GM21360 (cell line): ENCODE measurements around the gene CRACR2A.

Experiments used
- ATAC-seq: cut with Tn5 transposase; IDR thresholded peaks from one replicate; pipeline ENCODE4 v1.9.1; 2021; ENCODE audit warnings: mild to moderate bottlenecking, moderate library complexity; ENCODE audit not compliant: unreplicated experiment

The CRACR2A gene

DNA sequence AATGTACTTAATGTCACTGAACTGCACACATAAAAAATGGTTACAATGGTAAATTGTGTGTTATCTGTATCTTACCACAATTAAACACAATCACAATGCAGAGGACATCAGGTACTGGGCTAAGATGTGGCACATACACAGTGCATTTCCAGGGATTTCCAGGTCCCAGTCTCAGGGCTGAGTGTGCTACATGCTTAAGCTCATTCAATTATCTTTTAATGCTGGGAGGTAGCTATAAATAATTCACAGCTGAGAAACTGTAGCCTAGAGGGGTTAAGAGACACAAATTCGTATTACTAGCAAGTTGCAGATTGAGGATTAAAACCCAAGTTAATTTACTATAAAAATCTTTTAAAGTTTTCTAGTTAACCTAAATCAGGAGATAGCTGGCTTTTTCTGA lies 67.1 kb downstream of the CRACR2A start:
- no peak for ATAC-seq

DNA sequence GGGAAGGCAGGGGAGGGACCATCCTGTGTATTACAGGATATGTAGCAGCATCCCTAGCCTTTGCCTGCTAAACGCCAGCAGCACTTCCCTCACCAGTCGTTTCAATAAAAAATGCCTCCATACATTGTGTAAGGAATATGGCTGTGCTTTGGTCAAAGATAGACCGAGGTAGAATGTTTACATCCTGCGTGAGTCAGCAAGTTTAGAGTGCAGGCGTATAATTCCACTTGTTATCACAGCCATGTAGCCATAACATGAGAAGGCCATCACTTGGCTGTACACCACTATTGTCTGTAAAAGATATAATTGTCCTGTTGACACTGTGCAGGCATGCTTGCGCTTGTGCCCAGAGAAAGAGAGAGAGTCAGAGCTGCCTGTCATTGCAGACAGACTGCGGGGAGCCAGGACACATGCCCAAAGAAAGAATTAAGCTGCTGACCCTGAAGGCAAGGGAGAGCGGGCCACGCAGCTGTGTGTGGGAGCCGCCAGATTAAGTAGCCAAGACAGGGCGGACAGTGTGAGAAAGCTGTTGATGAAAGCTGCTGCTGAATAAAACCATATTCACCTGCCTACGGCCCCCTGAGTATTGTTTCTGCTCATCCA lies 68.4 kb downstream of the CRACR2A start:
- ATAC-seq: no peak

DNA sequence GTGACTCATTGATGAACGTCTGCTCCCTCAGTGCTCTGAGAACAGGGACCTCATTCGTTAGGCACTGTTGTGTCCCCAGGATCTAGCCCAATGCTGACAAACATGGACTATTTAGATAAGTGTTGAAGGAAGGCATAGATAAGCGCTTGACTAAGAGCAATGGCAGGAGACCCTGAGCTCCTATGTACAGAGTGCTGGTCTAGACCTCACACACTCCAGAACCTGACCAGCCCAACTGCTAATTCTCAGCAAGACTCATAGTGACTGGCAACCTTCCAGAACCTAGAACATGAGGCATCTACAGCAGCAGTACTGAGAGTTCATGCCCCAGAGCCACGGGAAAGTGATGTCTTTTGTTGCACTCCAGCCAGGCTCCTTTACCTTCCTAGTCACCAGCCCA lies 69.2 kb downstream of the CRACR2A start:
- no peak for ATAC-seq

DNA sequence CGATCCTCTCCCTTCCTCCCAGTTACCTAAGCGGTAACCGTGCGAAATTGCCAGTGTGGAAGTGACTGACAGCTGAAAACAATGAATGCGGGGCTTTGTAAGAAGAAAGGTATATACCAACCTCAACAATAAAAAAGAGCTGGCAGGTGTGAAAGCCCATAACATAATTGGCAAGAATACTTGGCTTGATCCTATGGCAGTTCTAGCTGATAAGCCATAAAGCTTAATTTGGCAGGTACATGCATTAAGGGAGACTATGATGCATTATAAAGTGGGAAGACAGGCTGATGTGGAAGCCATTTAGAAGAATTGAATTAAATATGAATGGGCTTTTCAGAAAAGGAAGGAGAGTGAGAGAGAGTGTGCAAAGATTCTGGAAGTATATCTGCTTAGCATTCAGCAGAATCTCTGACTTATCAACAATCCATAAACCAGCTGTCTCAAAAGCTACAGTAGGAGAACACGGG lies 71.3 kb downstream of the CRACR2A start:
- ATAC-seq: no peak

DNA sequence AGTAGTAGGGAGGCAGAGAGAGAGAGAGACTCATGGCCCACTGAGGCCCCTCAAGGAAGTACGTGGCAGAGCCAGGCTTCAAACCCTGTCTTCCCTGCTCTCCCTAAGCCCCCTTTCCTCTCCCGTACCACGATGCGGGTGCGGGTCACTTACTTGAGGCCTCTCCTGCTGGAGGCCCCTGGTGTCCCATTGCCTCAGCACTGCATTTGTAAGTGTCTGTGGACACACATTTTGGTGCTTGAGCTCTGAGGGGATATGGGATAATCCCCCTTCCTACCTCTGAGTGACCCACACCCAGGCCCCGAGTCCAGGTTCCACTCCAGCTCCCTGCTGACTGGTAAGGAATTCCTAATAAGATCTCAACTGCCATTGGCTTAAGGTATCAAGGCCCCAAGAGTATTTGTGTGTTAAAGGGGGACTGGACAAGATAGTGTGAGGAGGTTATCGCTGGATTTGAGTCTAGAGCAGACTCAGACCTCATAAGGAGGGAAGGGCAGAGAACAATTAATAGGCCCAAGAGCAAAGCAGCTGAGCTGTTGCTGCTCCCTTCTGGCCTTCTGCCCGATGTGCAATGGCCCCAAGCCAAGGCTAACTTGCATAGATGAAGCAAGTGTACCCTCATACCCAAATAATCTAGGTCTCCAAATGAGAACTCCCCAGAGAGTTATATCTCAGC lies 71.9 kb downstream of the CRACR2A start:
- ATAC-seq: no peak

DNA sequence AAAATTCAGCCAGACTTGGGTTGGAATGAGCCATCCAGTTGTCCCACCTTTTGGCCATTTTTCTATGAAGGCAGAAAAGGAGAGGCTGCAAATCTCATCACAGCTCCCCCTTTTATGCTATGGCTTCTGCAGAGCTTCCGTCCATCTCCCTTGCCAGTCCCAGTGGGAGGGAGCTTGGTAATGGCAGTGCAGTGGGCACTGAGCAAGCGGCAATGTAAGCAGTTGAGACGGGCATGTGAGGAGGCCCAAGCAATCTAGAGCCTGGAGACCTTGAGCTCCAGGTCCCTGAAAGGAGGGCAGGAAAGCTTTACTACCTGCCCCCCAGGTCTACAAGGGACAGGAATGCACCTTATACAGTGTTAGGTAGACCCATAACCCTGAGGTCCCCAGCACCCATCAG lies 73.1 kb downstream of the CRACR2A start:
- ATAC-seq: no peak

DNA sequence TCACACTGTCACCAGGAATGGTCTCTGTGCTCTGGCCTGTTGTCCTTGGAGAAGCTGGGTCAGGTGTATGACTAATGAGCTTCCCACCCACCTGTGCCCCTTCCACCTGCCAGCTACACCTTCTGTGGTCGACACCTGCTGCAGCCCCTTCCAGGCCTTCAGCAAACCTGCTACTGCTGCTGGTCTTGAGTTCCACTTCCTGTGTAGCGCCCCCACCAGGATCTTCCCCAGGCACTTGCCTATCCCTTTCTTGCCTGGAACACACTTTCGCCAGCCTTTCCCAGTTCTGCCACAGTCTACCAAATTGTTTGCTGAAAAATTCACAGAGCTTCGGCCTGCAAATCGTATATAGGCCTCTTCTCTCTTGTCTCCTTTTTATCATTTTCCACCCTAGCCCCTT lies 75.3 kb downstream of the CRACR2A start:
- no peak for ATAC-seq

DNA sequence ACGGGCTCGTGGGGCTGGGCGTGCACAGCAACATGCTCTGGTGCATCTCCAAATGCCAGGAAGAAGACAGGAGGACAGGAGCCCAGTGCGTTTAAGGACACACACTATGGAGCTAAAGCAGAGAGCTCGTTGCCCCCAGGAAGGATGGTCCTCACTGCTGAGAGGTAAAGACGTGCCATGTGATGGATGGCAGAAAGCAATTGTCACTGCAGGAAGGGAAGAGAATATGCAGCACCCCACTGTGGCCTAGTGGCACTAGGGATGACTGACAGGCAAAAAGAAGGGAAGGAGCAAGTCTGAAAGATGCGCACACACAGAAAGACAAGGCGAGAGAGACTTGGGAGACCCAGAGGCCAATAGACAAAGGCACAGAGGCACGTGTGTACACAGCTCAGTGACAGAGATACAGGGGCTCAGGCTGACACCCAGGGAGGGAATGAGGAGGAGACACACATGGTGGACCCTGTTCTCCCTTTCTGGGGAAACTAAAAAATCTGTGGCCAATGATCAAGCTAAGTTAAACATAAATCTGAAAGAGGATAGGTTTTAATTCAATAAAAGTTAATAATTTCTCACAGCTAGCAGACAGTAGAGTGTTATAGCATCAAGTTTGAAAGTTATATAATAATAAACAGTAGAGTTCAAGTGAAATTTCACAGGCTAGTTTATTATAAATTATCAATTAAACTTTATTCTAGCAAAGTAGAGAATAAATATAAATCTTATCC lies 78.8 kb downstream of the CRACR2A start:
- no peak for ATAC-seq

DNA sequence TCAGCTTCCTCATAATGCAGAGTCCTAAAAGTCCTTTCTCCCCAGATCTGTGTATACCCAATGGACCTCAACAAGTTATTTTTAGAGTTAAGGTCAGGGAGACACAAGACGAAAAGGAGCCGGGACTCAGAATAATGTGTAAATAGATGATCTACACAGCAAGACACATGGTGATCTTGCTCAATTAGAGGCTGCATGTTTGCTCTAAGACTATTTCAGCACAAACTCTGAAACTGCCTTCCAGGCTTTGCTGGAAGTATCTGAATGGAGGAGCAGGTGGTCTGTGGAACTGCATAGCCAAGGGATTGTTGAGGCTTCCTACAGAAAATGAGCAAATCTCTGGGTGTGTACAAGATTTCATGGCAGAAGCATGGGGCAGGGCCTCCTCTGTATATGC lies 80.8 kb downstream of the CRACR2A start:
- no peak for ATAC-seq

DNA sequence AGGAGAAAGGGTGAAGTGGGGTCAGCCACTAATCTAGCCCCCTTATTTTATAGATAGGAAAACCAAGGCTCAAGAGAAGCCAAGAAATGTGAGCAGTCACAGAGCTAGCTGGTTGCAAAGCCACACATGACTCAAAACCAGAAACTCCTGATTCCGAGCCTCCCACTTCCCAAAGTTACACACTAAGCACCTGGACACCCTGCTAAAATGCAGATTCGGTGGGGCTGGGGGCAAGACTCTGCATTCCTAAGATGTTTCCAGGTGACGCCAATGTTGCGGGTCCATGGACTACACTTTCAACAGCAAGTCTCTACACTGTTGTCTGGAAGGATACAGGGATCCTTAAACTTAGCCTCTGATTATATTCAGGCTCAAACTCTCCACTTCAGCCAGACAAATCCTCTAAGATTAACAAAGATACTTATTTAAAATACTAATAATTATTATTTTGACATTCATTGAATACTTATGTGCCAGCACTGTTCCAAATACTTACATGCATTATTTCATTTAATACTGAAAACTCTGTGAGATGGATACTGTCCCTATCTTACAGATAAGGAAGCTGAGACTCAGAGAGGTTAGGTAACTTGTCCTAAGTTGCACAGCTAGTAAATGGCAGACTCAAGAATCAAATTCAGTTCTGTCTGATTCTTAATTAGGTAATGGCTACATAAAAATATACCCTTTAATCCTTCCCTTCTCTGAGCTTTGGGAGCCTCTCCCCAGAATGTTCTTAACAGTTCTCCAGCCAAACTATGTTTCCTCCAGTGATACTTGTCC lies 81.4 kb downstream of the CRACR2A start:
- ATAC-seq: no peak

DNA sequence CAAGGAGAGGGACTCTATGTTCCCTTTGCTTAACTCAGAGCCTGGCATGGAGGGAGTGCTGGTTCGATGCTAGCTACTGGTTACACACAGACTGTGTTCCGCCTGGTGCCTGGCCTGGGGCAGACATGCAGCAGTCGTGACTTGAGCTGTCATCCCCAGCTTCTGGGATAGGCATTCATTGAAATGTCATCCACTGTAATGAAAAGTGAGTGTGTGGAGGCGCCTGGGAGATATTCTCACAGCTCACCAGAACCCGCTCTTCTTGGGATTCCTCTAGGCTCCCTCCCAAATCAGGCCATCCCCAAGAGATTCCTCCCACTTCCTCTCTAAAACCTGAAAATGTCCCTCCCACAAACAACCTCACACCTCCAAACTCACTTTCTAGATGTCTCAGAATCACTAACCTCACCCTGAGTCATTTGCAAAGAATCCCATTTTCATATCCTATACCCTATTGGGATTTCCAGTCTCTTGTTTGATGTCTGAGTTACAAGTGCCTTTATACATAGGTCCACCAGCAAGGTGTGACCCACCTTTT lies 82.8 kb downstream of the CRACR2A start:
- ATAC-seq: no peak

DNA sequence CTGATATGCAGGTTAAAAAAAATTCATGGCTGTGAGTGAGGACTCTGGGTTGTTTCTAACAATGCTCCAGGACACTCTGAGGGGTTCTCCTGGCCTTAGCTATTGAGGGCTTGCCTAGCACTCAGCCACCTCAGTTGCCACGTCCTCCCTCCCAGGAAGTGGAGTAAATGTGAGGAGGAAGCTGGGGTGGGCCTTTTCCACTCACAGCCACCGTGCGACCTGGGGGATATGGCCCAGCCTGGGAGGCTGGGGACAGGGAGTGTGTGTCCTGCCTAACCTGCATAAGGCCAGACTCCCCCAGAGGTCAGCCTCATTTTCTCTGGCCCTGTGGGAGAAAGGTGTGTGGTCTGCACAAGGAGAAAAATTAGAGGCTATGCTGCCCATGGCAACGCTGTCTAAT lies 83.3 kb downstream of the CRACR2A start:
- no peak for ATAC-seq

DNA sequence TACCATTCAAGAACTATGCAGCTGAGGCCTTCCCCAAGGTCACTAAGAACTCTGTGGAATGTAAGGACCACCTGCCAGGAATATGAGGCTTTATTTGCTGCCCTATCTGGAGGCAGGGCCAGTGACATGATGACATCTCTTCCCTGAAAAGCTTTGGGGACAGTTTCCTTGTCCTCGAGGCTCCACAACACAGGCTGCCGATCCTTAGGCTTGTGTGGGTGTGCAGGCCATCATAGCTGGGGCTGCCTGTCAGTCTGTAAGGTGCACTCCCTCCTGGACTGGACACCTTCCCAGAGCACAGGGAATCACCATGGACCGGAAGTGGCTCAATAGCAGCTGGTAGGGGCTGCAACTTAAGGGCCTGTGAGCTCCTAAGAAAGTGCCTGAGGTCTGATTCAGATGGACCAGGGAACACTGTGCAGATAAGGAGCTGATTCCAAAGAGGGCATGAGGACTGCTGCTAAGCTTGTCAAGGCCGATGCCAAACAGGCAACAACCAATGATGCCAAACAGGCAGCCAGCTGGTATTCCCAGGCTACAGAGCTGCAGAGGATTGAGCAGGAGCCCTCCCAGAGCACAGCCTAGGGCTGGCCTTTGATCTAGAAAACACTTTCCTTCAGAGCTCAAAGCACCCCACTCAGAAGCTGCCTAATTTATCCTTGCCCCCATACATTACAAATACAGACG lies 84.3 kb downstream of the CRACR2A start:
- ATAC-seq: no peak

DNA sequence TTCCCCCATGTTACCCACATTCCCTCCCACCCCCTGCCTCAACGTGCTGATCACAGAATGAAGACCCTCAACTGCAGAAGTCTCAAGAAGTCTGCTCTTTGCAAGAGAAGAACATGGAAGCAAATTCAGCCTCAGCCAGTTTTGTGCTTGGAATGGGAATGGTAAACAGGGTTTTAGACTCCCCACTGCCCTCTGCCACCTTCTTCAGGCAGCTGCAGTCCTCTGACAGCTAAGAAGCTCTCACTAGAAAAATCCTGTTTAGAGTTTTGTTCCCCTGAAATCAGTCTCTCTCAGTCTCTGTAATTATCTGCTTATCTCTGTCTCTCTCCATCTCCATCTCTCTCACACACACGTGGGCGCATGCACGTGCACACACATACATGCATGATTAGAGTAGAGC lies 85.4 kb downstream of the CRACR2A start:
- ATAC-seq: no peak

DNA sequence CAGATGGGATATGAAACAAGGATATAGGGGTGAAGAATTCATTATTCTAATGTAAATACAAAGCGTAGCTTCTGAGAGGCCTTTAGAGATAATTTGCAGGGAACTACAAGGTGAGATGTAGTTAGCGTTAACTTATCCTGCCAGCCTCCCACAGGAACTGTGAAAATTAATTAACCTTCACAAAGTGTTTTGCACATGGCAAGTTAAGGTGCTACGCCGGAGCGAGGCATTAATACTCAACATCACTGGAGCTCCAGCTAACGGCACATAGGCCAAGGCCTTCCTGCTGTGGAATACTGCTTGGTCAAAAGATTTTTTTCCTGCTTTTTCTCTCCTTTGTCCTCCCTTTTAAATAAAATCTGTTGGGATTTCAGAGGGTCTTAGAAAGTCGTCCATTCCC lies 86.5 kb downstream of the CRACR2A start:
- ATAC-seq: no peak

DNA sequence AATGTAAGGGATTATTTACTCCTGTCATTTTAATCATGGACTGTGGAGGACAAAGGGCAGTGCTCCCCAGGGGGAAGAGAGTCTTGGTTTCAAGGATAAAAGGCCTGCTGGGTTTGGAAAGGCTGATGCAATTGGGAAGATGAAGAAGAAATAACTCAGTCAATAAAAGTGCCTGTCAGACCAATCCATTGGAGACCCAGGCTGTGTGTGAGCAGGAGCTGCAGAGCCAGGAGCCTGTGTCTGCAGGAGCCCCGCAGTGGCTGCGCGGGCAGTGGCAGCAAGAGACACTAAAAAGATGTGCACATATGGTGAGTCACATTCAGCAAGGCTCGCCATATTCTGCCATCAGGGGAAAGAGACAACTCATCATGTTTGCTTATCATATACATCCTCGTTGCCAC lies 90.4 kb downstream of the CRACR2A start:
- no peak for ATAC-seq

DNA sequence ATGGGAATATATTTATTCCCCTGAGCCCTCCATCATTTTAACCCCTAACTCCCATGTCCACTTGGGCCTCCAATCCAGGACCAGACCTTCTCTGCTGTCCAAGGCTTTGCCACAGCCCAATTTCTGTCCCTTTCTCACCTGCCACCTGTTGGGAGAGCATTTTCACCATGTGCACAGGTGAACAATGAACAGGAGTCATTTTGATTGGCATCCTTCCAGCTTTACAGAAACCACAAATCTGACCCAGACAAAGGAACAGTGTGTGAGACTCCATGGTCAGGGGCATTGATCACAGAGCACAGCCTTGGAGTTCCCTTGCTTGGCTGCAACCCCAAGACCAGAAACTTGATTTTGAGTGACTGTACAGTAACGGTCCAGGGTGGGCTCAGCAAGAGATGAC lies 91.9 kb downstream of the CRACR2A start:
- ATAC-seq: no peak

DNA sequence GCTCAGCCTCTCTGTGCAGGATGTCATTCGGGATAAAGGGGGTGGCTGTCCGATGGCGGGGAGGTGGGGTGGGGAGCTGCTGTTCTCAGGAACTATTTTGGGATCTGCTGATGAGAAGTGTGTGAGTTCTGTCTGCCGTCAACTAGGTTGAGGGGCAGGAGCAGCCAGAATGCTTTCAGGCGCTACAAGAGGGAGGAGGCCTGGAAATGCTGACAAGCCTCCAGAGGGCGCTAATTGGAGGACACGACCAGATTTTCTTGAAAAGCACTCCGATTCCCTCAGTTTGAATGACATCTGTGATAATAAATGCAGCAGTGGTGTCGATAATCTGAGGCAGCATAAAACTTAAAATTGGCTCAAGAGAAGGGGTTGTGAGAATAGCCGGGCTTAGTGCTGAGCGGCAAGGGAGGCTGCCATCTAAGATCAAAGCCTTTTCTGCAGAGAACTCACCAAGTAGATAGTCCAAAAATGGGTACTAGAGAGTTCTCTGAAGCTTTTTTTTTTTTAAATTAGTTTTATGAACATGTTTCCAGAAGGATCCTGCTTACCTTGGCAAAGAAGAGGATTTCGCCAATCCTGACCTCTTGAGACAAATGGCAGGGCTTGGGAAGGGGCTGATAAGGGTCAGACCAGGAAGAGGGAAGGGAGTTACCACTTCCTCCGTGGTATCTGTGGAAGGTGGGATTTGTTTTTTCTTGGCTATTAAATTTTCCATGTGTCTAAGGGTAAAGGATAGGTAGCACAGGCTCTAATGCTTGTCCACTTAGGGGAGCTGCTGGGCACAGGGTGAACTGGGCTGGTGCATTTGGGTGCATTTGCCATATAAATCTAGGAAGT lies 94.4 kb downstream of the CRACR2A start:
- ATAC-seq: no peak

DNA sequence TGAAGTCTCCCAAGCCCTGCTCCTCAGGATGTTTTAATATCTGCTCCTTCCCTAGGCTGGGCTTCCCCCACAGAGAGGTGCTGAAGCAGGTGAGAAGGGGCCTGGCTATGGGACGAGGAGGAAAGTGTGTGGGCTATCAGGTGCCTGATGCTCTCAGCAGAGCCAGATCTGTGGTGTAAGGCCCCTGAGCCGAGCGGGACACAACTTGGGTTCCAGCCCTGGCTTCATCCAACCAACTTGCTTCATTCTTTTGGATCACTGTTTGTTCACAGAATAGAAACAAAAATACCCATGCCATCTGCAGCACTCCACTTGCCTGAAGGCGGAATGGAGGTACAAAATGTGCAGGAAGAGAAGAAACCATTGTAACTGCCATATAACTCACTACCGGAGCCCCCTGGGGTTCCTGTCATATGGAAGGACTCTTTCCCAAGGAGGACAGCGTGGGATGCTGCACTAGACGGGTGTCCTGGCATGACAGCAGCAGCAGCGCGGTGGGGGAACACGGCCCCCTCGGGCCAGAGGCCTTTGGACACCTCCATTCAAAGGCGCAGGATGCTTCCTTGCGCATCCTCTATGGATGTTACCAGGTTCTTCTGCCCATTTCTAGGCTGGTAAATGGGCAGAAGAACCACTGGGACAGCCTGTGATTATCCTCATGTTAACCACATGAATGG lies 95.8 kb downstream of the CRACR2A start:
- no peak for ATAC-seq
